A549 (cell line): ENCODE data around the gene LBR. TPM values are rescaled to one million over a fixed set of nuclear protein-coding genes. Genes with fewer than 3 reads are reported as not detected.
A peak's percentile ranks its signal among the peaks of the same experiment; 100 is the strongest.

ENCODE experiments used
- ATAC-seq, 2 experiments: fragments of 200-7000 bp in 1 of 2; fragments of >200 bp in 1 of 2; cut with Nextera tagmentation in 1 of 2; cut with Tn5 transposase in 1 of 2; 3 replicates each; pipeline versions ENCODE4 v1.8.0 to v1.9.1; 2018 to 2020; ENCODE audit warnings: mild to moderate bottlenecking in 1 of 2, moderate library complexity in 1 of 2
- CTCF ChIA-PET: fragments of 300-600 bp; sonication (Branson Sonifier 250); formaldehyde crosslinking; extraction: SDS; loops from one replicate; lab custom pipeline; 2021; ENCODE audit warnings: antibody characterized with exemption, inconsistent platforms; lab: Yijun Ruan, JAX
- POLR2A ChIA-PET: fragments of 350-600 bp; formaldehyde crosslinking; extraction: SDS; loops from one replicate; lab custom pipeline; 2021; ENCODE audit warnings: antibody characterized with exemption, inconsistent platforms; lab: Yijun Ruan, JAX
- DNase-seq, 2 experiments: peaks; one replicate each; pipeline versions ENCODE4 v3.0.0 to v3.0.0-alpha.2; 2011 to 2016; ENCODE audit warnings: low read depth in 1 of 2, low spot score in 1 of 2
- FAIRE-seq: peaks from 2 replicates; lab custom pipeline; 2011; peaks lifted over from hg19 to GRCh38; lab: Jason Lieb, UNC
- H3K27ac ChIP-seq, 2 experiments: fragments of >200 bp; sonication (Bioruptor Twin); formaldehyde crosslinking; 3 replicates each; pipeline ENCODE4 v1.5.1; 2016 to 2017
- H3K4me1 ChIP-seq: fragments of >200 bp; sonication (Bioruptor Twin); formaldehyde crosslinking; 3 replicates; pipeline ENCODE4 v1.6.1; 2016
- H3K4me2 ChIP-seq: fragments of >200 bp; sonication (Bioruptor Twin); formaldehyde crosslinking; 3 replicates; pipeline ENCODE4 v1.6.1; 2016
- H3K4me3 ChIP-seq: fragments of >200 bp; sonication (Bioruptor Twin); formaldehyde crosslinking; 3 replicates; pipeline ENCODE4 v1.5.1; 2016
- H3K9me3 ChIP-seq: fragments of >200 bp; sonication (Bioruptor Twin); formaldehyde crosslinking; 3 replicates; pipeline ENCODE4 v1.6.1; 2016
- CEBPB ChIP-seq, 2 experiments: fragments of >200 bp in 1 of 2; sonication (Bioruptor Twin) in 1 of 2; formaldehyde crosslinking in 1 of 2; IDR thresholded peaks; 2 replicates each; pipeline ENCODE4 v1.6.1; 2012 to 2016
- CHD4 ChIP-seq: fragments of 200-600 bp; sonication (generic); IDR thresholded peaks from 2 replicates; pipeline ENCODE4 v1.6.1; 2016; ENCODE audit warnings: antibody characterized with exemption, mild to moderate bottlenecking, borderline replicate concordance
- EP300 ChIP-seq, 2 experiments: fragments of >200 bp; sonication (Bioruptor Twin); formaldehyde crosslinking; IDR thresholded peaks; 2 replicates in 1 of 2; 3 replicates in 1 of 2; pipeline ENCODE4 v1.6.1; 2016 to 2017
- HDAC2 ChIP-seq: fragments of 200-600 bp; sonication (generic); IDR thresholded peaks from 2 replicates; pipeline ENCODE4 v1.6.1; 2016
- JUNB ChIP-seq: fragments of >200 bp; sonication (Bioruptor Twin); formaldehyde crosslinking; IDR thresholded peaks from 2 replicates; pipeline ENCODE4 v1.6.1; 2016
- KDM1A ChIP-seq: fragments of 200-600 bp; sonication (generic); IDR thresholded peaks from 2 replicates; pipeline ENCODE4 v1.6.1; 2016; ENCODE audit warnings: low read depth, mild to moderate bottlenecking
- MAZ ChIP-seq: fragments of 150-350 bp; IDR thresholded peaks from 2 replicates; pipeline ENCODE4 v1.6.1; 2014; ENCODE audit warnings: antibody characterized with exemption, low read depth, low read length, borderline replicate concordance
- NR3C1 ChIP-seq: fragments of >200 bp; sonication (Bioruptor Twin); formaldehyde crosslinking; IDR thresholded peaks from 3 replicates; pipeline ENCODE4 v1.6.1; 2017
- PHF8 ChIP-seq: fragments of 200-600 bp; sonication (generic); IDR thresholded peaks from 2 replicates; pipeline ENCODE4 v1.6.1; 2016; ENCODE audit warnings: low read depth, mild to moderate bottlenecking, antibody characterized with exemption, moderate library complexity, borderline replicate concordance
- SMC3 ChIP-seq: fragments of >200 bp; sonication (Bioruptor Twin); formaldehyde crosslinking; IDR thresholded peaks from 3 replicates; pipeline ENCODE4 v1.6.1; 2018; ENCODE audit warnings: inconsistent platforms
- ZC3H11A ChIP-seq: fragments of 450-650 bp; IDR thresholded peaks from 2 replicates; pipeline ENCODE4 v1.6.1; 2014; ENCODE audit warnings: antibody characterized with exemption, mild to moderate bottlenecking
- ZFP36 ChIP-seq: fragments of 450-650 bp; IDR thresholded peaks from 2 replicates; pipeline ENCODE4 v1.6.1; 2014; ENCODE audit warnings: borderline replicate concordance; ENCODE audit not compliant: partially characterized antibody
- ZSCAN20 ChIP-seq: fragments of 250-450 bp; sonication (Bioruptor Pico); IDR thresholded peaks from 2 replicates; pipeline ENCODE4 v1.8.0; 2022; ENCODE audit warnings: mild to moderate bottlenecking, moderate library complexity
- WGBS: methylation state at CpG from one replicate; pipeline ENCODE4 v1.1.6; 2017; ENCODE audit errors: missing lambda C conversion rate; 5-methylcytosine and 5-hydroxymethylcytosine counted together
- polyA minus RNA-seq: library from RNA; depleted of rRNA, polyadenylated mRNA; stranded (reverse); fragments of >200 nt; gene quantifications from 2 replicates; pipeline ENCODE4 v1.2.3, GENCODE V29; 2011; rRNA and poly(A)+ RNA removed
- polyA plus RNA-seq, 4 experiments: library from polyadenylated mRNA; depleted of rRNA in 3 of 4; stranded (reverse); fragments of >200 nt; fragmentation: RNase III in 1 of 4; extraction: RNeasy Plus Mini Kit Qiagen cat#74134 plus additional on column Dnase treatment in 1 of 4; gene quantifications; 2 replicates in 3 of 4; 3 replicates in 1 of 4; pipeline ENCODE4 v1.2.3, GENCODE V29; 2011 to 2017
- TF ChIP-seq, protein P1 (sequence below): fragments of 250-450 bp; sonication (Bioruptor Pico); IDR thresholded peaks from 2 replicates; pipeline ENCODE4 v1.5.0; 2021; ENCODE audit warnings: mild to moderate bottlenecking, moderate library complexity, borderline replicate concordance
- TF ChIP-seq, protein P2 (sequence below): IDR thresholded peaks from 2 replicates; pipeline ENCODE4 v1.6.1; 2012; ENCODE audit warnings: low read depth, borderline replicate concordance
- TF ChIP-seq, protein P3 (sequence below): IDR thresholded peaks from 2 replicates; pipeline ENCODE4 v1.6.1; 2012
- TF ChIP-seq, protein P4 (sequence below): fragments of >200 bp; sonication (Bioruptor Twin); formaldehyde crosslinking; IDR thresholded peaks from 3 replicates; pipeline ENCODE4 v1.5.1; 2016
- TF ChIP-seq, protein P5 (sequence below): IDR thresholded peaks from 2 replicates; pipeline ENCODE4 v1.6.1; 2012

LBR gene
- 54.6 and 68.7 TPM in 2 replicates for polyA plus RNA-seq (2011; rRNA removed)
- polyA plus RNA-seq (2012; cell fraction: cytosol; rRNA removed), result 20.9 and 26.8 TPM in 2 replicates
- polyA plus RNA-seq (2012; cell fraction: nucleus; rRNA removed), result 26.0 and 49.8 TPM in 2 replicates
- 39.2 to 40.8 TPM (median 39.8 TPM) in 3 replicates for polyA plus RNA-seq (2017; fragmentation: RNase III; extraction: RNeasy Plus Mini Kit Qiagen cat#74134 plus additional on column Dnase treatment)
- 50.6 and 60.7 TPM in 2 replicates for polyA minus RNA-seq

DNA sequence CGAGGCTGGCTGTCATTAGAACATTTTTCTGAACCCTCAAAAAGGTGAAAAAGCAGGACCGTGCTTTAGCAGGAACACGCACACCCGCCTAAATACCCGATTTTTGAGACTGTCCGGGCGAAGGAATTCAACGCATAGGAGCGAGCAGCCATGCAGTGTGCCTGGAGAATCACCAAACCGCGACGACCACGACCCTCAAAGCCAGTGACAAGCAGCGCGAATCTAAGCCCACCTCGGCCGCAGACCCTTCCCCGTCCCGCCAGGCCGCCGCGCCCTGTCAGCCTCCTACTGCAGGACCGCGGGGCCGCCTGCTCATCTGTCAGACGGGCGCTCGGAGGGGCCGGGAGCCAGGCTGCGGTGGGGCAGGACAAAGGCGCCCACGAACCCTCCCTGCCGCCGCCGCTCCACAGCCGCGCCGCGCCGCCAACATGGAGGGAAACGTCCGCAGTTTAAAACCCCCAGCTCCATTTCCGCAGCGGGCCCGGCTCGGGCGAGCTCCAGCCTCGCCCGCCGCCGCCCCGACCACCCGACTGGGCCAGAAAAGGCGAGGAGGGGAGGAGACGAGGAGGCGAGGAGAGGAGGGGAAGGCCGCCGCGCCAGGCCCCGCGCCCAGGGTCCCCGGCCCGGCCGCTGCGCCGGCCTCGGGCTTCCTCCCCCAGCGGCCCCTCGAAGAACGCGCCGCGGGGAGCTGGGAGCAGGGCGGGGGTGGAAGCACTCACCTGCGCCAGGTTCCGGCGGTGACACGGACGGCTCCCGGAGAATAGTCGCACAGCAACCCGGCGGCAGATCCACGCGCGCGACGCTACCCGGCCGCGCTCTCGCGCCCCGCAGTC lies at the start of gene LBR:
TSS of gene LBR (minus strand) at position 804 of the 833 bp plus-strand sequence. CDS start 3,963 bp downstream, outside the sequence.
- H3K27ac ChIP-seq, result peak within 1 kb of the TSS; percentile 96 to 98
- H3K9me3 ChIP-seq, result no peaks in the 10 kb centered on the region
- peak within 1 kb of the TSS; percentile 97 for H3K4me2 ChIP-seq
- WGBS, result 2% methylated on average over 34 of the region's 94 CpGs
- DNase-seq, result no peak
- ChIA-PET POLR2A (interaction anchor here (0.5 to 1.9 kb wide), 4 partner anchors 17 to 635 kb away, joined by 3 to 4 read pairs (median 4); partner anchors contain the start of genes H3-3A and PYCR2), CTCF (interaction anchor here (0.6 to 1.4 kb wide), 5 partner anchors 14 to 47 kb away, joined by 3 to 5 read pairs (median 3); no protein-coding TSS in a partner anchor)
- TF ChIP-seq, protein P1, sequence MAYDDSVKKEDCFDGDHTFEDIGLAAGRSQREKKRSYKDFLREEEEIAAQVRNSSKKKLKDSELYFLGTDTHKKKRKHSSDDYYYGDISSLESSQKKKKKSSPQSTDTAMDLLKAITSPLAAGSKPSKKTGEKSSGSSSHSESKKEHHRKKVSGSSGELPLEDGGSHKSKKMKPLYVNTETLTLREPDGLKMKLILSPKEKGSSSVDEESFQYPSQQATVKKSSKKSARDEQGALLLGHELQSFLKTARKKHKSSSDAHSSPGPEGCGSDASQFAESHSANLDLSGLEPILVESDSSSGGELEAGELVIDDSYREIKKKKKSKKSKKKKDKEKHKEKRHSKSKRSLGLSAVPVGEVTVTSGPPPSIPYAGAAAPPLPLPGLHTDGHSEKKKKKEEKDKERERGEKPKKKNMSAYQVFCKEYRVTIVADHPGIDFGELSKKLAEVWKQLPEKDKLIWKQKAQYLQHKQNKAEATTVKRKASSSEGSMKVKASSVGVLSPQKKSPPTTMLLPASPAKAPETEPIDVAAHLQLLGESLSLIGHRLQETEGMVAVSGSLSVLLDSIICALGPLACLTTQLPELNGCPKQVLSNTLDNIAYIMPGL, result no peak
- TF ChIP-seq PHF8 (peak; percentile 80), JUNB (no peak), NR3C1 (no peak)
- TF ChIP-seq, protein P2, sequence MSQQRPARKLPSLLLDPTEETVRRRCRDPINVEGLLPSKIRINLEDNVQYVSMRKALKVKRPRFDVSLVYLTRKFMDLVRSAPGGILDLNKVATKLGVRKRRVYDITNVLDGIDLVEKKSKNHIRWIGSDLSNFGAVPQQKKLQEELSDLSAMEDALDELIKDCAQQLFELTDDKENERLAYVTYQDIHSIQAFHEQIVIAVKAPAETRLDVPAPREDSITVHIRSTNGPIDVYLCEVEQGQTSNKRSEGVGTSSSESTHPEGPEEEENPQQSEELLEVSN, result peak; percentile 19; the same call in 1 of the 2 replicates
- TF ChIP-seq, protein P3, sequence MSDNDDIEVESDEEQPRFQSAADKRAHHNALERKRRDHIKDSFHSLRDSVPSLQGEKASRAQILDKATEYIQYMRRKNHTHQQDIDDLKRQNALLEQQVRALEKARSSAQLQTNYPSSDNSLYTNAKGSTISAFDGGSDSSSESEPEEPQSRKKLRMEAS, result 0 out of 2 replicates have a peak, but pooled peaks have one; percentile 28
- H3K4me1 ChIP-seq, result peaks cover 48% of the 10 kb centered on the region
- no peak for FAIRE-seq
- peak within 1 kb of the TSS; percentile 89 for H3K4me3 ChIP-seq
- peak; percentile 64 for ATAC-seq

DNA sequence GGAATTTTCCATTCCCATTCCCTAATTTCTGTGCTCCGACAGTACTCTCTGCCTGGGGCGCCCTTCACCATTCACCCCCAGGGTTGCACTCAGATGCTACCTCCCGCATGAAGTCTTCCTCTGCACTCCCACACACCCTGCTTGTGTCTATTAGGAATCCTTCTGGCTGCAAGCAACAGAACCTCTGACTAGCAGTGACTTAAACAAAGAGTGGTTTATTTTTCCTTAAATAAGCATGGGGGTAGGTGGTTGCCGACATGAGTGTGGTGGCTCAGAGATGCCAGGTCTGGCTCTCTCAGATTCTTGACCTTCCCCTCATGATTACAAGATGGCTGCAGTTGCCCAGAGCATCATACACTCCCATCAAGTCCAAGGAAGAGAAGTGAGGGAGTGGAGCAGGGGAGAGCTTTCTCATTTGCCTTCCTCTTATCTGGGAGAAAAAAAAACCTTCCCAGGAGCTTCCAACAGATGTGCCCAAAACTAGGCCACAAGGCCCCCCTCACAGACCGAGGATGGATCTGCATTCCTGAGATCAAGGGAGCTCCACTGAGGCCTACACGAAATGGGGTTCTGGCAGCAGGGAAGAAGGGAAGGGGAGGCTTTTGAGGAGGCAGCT lies 49.6 kb upstream of the LBR start:
- DNase-seq (no peak), ATAC-seq (no peak), FAIRE-seq (no peak)
- no peak overlapping the region for H3K4me3 ChIP-seq
- POLR2A ChIA-PET, result no interaction called here
- H3K4me1 ChIP-seq, result peaks cover 8% of the 10 kb centered on the region; the same call in 2 of the 3 replicates
- WGBS, result 83% methylated on average over 6 of the region's 6 CpGs
- no peak overlapping the region for H3K27ac ChIP-seq
- CTCF ChIA-PET, result interaction anchor here (1.1 to 24.4 kb wide), 11 partner anchors 11 to 510 kb away, joined by 3 to 429 read pairs (median 77); partner anchors contain the start of genes EPHX1 and SRP9
- no peak for TF ChIP-seq JUNB
- TF ChIP-seq, protein P4, sequence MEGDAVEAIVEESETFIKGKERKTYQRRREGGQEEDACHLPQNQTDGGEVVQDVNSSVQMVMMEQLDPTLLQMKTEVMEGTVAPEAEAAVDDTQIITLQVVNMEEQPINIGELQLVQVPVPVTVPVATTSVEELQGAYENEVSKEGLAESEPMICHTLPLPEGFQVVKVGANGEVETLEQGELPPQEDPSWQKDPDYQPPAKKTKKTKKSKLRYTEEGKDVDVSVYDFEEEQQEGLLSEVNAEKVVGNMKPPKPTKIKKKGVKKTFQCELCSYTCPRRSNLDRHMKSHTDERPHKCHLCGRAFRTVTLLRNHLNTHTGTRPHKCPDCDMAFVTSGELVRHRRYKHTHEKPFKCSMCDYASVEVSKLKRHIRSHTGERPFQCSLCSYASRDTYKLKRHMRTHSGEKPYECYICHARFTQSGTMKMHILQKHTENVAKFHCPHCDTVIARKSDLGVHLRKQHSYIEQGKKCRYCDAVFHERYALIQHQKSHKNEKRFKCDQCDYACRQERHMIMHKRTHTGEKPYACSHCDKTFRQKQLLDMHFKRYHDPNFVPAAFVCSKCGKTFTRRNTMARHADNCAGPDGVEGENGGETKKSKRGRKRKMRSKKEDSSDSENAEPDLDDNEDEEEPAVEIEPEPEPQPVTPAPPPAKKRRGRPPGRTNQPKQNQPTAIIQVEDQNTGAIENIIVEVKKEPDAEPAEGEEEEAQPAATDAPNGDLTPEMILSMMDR, result no peak
- no peak for TF ChIP-seq SMC3
- TF ChIP-seq ZSCAN20 (CRISPR knock-in tag), result no peak
- TF ChIP-seq ZFP36, result no peak
- no peak for TF ChIP-seq HDAC2
- no peak for TF ChIP-seq KDM1A
- TF ChIP-seq CEBPB (IDR thresholded peaks at IDR 0.05), result no peak
- no peak for TF ChIP-seq ZC3H11A
- TF ChIP-seq, protein P5, sequence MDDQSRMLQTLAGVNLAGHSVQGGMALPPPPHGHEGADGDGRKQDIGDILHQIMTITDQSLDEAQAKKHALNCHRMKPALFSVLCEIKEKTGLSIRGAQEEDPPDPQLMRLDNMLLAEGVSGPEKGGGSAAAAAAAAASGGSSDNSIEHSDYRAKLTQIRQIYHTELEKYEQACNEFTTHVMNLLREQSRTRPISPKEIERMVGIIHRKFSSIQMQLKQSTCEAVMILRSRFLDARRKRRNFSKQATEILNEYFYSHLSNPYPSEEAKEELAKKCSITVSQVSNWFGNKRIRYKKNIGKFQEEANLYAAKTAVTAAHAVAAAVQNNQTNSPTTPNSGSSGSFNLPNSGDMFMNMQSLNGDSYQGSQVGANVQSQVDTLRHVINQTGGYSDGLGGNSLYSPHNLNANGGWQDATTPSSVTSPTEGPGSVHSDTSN, result no peak
- TF ChIP-seq CHD4, result no peak
- TF ChIP-seq EP300 (IDR thresholded peaks at IDR 0.05), result no peak
- TF ChIP-seq MAZ, result no peak
- no peak overlapping the region for H3K4me2 ChIP-seq
- no peaks in the 10 kb centered on the region for H3K9me3 ChIP-seq
